Spinal cord (tissue), 10 donors: ENCODE data around the gene CXCR5. TPM values are rescaled to one million over a fixed set of nuclear protein-coding genes. Genes with fewer than 3 reads are reported as not detected.
"Not testable (repeated sequence)": the region's sequence is repeated elsewhere in the genome, so short reads cannot be mapped to it uniquely, and the experiment has no call there.

Experiments
- DNase-seq, 6 donors: peaks; one replicate each; pipeline versions ENCODE4 v3.0.0 to v3.0.0-alpha.2; 2013 to 2015; ENCODE audit warnings: low spot score in 6 of 6, low read depth in 4 of 6
- H3K27ac ChIP-seq: one replicate; pipeline ENCODE4 v1.5.1; 2013; ENCODE audit warnings: low read depth, low read length, control low read depth
- H3K27me3 ChIP-seq: one replicate; pipeline ENCODE4 v1.6.1; 2013; ENCODE audit warnings: low read length; ENCODE audit not compliant: control insufficient read depth, insufficient read depth
- H3K36me3 ChIP-seq: one replicate; pipeline ENCODE4 v1.6.1; 2013; ENCODE audit warnings: low read length; ENCODE audit not compliant: control insufficient read depth, insufficient read depth
- H3K4me1 ChIP-seq: one replicate; pipeline ENCODE4 v1.6.1; 2013; ENCODE audit warnings: low read length; ENCODE audit not compliant: control insufficient read depth, insufficient read depth
- H3K4me3 ChIP-seq: one replicate; pipeline ENCODE4 v1.5.1; 2013; ENCODE audit warnings: low read depth, low read length, control low read depth
- H3K9me3 ChIP-seq: one replicate; pipeline ENCODE4 v1.6.1; 2013; ENCODE audit warnings: low read length; ENCODE audit not compliant: control insufficient read depth, insufficient read depth
- WGBS: methylation state at CpG from one replicate; pipeline ENCODE4 v1.1.5; 2013; ENCODE audit warnings: missing lambda C conversion rate; ENCODE audit not compliant: insufficient coverage; 5-methylcytosine and 5-hydroxymethylcytosine counted together
- long read RNA-seq, 4 donors: transcript quantifications; one replicate each; lab custom pipeline, GENCODE V29; 2026
- polyA plus RNA-seq, 2 donors: library from polyadenylated mRNA; unstranded; fragments of 120-200 nt; gene quantifications; one replicate each; pipeline ENCODE4 v1.2.1, GENCODE V29; 2013; ENCODE audit not compliant: insufficient read length in 2 of 2
- total RNA-seq, 2 donors: library from RNA; depleted of rRNA in 1 of 2; stranded (reverse); fragments of 120-200 nt in 1 of 2; fragments of >200 nt in 1 of 2; gene quantifications; one replicate each; pipeline versions ENCODE4 v1.2.3 to v1.2.4, GENCODE V29; 2013 to 2014
- donor health status: healthy.

CXCR5 gene, protein sequence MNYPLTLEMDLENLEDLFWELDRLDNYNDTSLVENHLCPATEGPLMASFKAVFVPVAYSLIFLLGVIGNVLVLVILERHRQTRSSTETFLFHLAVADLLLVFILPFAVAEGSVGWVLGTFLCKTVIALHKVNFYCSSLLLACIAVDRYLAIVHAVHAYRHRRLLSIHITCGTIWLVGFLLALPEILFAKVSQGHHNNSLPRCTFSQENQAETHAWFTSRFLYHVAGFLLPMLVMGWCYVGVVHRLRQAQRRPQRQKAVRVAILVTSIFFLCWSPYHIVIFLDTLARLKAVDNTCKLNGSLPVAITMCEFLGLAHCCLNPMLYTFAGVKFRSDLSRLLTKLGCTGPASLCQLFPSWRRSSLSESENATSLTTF
- not detected for total RNA-seq
- polyA plus RNA-seq, result not detected
- long read RNA-seq, donor 1, result 0 reads
- long read RNA-seq, donor 2, partial matches to known transcripts, result 27 of 27 reads
- long read RNA-seq, donor 2, other reads (novel, unspliced or antisense), result 0 of 27 reads
- long read RNA-seq, donor 3, partial matches to known transcripts, result 12 of 30 reads
- long read RNA-seq, donor 3, other reads (novel, unspliced or antisense), result 18 of 30 reads
- long read RNA-seq, donor 4, result 0 reads

DNA sequence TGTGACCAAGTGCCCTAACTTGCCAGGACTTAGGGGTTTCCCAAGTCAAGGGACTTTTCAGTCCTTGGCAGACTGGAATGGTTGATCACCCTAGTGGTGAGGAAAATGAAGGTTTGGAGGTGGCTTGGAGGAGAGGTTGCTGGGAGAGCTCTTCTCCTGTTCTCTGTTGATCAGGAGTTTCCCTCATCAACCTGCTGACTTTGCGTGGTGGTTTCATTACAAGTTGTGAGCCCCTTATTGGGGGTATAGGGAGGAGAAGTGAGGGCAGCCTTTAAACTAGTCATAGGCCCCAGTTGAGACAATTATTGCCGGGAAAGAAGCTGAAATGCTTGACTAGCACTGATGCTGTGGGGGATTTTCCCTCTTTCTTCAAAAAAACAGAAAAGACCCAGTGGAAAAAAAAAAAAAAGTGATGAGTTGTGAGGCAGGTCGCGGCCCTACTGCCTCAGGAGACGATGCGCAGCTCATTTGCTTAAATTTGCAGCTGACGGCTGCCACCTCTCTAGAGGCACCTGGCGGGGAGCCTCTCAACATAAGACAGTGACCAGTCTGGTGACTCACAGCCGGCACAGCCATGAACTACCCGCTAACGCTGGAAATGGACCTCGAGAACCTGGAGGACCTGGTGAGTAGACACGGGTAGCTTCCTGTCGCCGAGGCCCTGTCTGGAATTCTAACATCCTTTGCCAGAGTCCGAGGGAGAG is at the start of gene CXCR5:
Gene CXCR5, plus strand, starts transcription at position 525 of the 704 bp plus-strand sequence. Its CDS starts 50 bp downstream, at position 575.
- Histone ChIP-seq H3K27me3 (no peaks in the 10 kb centered on the region), H3K36me3 (no peaks in the 10 kb centered on the region), H3K9me3 (no peaks in the 10 kb centered on the region), H3K4me1 (no peaks in the 10 kb centered on the region), H3K4me3 (no peak within 1 kb of the TSS), H3K27ac (no peak within 1 kb of the TSS)
- 60% methylated on average over 11 of the region's 16 CpGs for WGBS
- DNase-seq, result no peak

DNA sequence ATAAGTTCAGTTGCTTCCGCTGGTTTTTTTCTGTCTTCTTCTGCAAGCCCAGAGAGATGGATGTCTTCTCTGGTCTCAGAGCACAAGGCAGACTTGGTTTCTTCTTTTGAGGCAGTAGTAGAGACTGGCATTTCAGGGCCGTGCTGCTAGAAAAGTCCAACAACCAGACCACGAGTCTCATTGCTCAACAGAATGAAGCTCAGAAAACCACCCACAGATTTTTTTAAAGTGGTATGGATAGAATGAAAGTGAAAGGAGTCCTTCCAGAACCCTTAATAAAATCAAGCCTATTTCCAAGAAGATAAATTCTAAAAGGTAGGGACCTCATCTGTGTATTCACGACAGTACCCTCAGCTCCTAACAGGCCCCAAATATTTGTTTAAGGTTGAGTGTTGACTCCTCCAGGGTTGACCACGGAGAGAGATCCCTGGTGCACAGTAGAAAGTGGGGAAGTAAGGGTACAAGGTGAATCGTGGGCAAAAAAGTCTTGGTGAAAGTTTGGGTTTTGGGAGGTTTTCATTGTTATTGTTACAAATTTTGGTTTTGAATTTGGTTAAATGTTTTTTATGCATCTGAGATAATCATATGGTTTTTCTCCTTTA is 49.2 kb upstream of the CXCR5 start:
- no peaks in the 10 kb centered on the region for H3K4me1 ChIP-seq
- H3K27ac ChIP-seq, result no peak overlapping the region
- DNase-seq, result no peak
- H3K36me3 ChIP-seq, result no peaks in the 10 kb centered on the region
- no peaks in the 10 kb centered on the region for H3K27me3 ChIP-seq
- no peaks in the 10 kb centered on the region for H3K9me3 ChIP-seq
- WGBS, result 60% methylated on average over 1 of the region's 6 CpGs
- no peak overlapping the region for H3K4me3 ChIP-seq

GRCh38 chr11:118837868-118838267 is 45.8 kb upstream of the CXCR5 start:
- H3K4me1 ChIP-seq, result no peaks in the 10 kb centered on the region
- no peak for DNase-seq
- H3K4me3 ChIP-seq, result no peak overlapping the region
- no peaks in the 10 kb centered on the region for H3K36me3 ChIP-seq
- no peak overlapping the region for H3K27ac ChIP-seq
- no peaks in the 10 kb centered on the region for H3K9me3 ChIP-seq
- WGBS, result 100% methylated on average over 3 of the region's 8 CpGs
- no peaks in the 10 kb centered on the region for H3K27me3 ChIP-seq

DNA sequence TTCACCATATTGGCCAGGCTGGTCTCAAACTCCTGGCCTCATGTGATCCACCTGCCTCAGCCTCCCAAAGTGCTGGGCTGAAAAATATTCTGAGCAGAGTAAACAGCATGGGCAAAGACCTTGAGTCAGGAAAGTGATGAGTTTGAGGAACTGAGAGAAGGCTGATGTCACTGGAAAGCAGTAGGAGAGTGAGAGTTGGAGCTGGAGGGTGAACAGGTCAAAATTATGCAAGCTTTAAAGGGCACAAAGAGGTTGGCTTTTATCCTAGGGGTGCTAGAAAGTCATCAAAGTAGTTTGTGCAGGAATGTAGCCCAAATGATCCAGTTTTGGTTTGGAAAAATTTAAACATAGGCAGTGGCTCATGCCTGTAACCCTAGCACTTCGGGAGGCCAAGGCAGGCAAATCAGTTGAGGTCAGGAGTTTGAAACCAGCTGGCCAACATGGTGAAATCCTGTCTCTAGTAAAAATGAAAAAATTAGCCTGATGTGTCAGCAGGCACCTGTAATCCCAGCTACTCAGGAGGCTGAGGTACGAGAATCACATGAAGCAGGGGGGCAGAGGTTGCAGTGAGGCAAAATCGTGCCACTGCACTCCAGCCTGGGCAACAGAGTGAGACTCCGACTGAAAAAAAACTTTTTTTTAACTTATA is 44.7 kb upstream of the CXCR5 start:
- no peaks in the 10 kb centered on the region for H3K9me3 ChIP-seq
- H3K36me3 ChIP-seq, result no peaks in the 10 kb centered on the region
- H3K27ac ChIP-seq, result no peak overlapping the region
- H3K4me3 ChIP-seq, result no peak overlapping the region
- DNase-seq, result no peak
- no peaks in the 10 kb centered on the region for H3K27me3 ChIP-seq
- no peaks in the 10 kb centered on the region for H3K4me1 ChIP-seq
- 84% methylated on average over 2 of the region's 4 CpGs for WGBS

DNA sequence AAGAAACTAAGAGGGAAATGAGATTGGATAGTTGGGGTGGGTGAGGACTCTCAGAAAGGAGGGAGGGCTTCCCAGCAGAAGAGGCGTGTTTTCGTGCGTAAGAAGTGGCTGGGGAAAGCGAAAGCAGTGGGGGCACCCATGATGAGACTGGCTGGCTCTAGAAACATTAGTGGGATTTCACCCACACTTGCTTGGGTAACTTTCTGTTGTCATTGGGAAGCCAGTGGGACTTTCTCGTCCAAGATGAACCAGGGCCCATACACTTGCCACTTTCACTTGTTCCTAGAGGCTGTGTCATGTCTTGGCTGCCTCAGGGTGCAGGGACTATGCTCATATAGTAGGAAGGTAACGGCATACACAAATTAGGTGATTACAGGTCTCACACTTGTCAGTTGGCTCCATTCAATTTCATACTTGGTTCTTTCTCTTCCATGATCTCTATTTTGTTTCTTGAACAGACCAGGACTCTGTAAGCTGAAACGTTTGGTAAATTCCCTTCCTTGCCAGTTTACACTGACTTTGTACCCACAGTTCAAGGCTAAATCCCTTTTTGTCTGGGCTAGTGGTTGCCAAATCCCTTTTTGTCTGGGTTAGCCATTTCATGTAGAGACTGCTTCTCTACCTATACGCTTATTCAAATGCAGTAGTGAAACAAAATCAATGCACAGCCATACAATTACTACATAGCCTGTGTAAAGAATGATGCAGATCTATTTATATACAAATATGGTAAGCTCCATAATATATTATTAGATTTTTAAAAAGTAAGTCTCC is 42.0 kb upstream of the CXCR5 start:
- DNase-seq, result no peak
- no peak overlapping the region for H3K4me3 ChIP-seq
- H3K4me1 ChIP-seq, result no peaks in the 10 kb centered on the region
- H3K27me3 ChIP-seq, result no peaks in the 10 kb centered on the region
- H3K27ac ChIP-seq, result no peak overlapping the region
- H3K36me3 ChIP-seq, result no peaks in the 10 kb centered on the region
- no peaks in the 10 kb centered on the region for H3K9me3 ChIP-seq
- 88% methylated on average over 5 of the region's 8 CpGs for WGBS

- Histone ChIP-seq H3K9me3 (no peaks in the 10 kb centered on the region), H3K36me3 (no peaks in the 10 kb centered on the region), H3K27ac (no peak overlapping the region), H3K27me3 (no peaks in the 10 kb centered on the region), H3K4me3 (no peak overlapping the region), H3K4me1 (no peaks in the 10 kb centered on the region)
- WGBS, result 14% methylated on average over 1 of the region's 2 CpGs
- no peak for DNase-seq
Measured at GRCh38 chr11:118842369-118842768, 41.3 kb upstream of the CXCR5 start.

DNA sequence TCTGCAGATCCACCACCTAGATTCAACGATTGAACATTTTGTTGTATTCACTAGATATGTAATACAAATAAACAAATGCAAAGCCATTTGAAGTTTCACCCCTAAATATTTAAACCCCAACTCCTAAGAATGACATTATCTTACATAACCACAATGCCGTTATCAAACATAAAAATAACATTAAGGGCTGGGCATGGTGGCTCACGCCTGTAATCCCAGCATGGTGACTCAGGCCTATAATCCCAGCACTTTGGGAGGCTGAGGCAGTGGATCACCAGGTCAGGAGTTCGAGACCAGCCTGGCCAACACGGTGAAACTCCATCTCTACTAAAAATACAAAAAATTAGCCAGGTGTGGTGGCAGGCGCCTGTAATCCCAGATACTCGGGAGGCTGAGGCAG is 40.8 kb upstream of the CXCR5 start:
- not testable (repeated sequence) for H3K36me3 ChIP-seq, H3K4me3 ChIP-seq, DNase-seq, H3K9me3 ChIP-seq, H3K27ac ChIP-seq, H3K27me3 ChIP-seq, H3K4me1 ChIP-seq
- WGBS, result 80% methylated on average over 2 of the region's 7 CpGs

DNA sequence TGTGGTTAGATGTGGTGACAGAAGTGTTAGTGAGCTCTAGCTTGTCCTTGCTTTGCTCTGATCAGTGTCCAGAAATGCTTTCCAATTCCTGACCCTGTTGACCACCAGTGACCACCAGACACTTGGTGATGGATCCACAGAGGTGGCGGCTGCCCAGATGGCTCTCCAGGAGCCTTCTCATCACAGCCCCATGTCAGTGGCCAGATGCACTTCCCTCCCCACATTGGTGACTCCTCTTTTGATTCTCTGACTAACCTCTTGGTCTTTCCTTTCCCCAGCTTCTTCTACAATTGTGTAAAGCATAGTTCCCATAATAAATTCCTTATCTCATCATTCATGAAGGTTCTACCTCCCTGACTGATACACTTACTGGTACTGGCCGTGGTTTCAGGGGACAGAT is 40.1 kb upstream of the CXCR5 start:
- Histone ChIP-seq H3K4me3 (no peak overlapping the region), H3K9me3 (no peaks in the 10 kb centered on the region), H3K36me3 (no peaks in the 10 kb centered on the region), H3K4me1 (no peaks in the 10 kb centered on the region), H3K27me3 (no peaks in the 10 kb centered on the region), H3K27ac (no peak overlapping the region)
- DNase-seq, result no peak
- WGBS, result 100% methylated on average over 1 of the region's 2 CpGs

- H3K27me3 ChIP-seq, result no peaks in the 10 kb centered on the region
- no peaks in the 10 kb centered on the region for H3K36me3 ChIP-seq
- H3K4me1 ChIP-seq, result no peaks in the 10 kb centered on the region
- no peak overlapping the region for H3K4me3 ChIP-seq
- no peak overlapping the region for H3K27ac ChIP-seq
- no peak for DNase-seq
- no peaks in the 10 kb centered on the region for H3K9me3 ChIP-seq
Measured at GRCh38 chr11:118845369-118845768, 38.3 kb upstream of the CXCR5 start.
